SK-N-SH (cell line): ENCODE results near the gene DLX1.

Experiments
- CHD2 ChIP-seq: fragments of 150-350 bp; IDR thresholded peaks from 2 replicates; pipeline ENCODE4 v1.6.1; 2018; ENCODE audit warnings: low read length; ENCODE audit not compliant: partially characterized antibody
- CTCF ChIP-seq: fragments of 200-600 bp; sonication (generic); IDR thresholded peaks from 2 replicates; pipeline ENCODE4 v1.6.1; 2017; ENCODE audit warnings: antibody characterized with exemption, mild to moderate bottlenecking, moderate library complexity
- EZH2phosphoT487 ChIP-seq: fragments of 200-600 bp; sonication (generic); IDR thresholded peaks from 2 replicates; pipeline ENCODE4 v1.6.1; 2017; ENCODE audit warnings: low read depth, mixed run types, mild to moderate bottlenecking, antibody characterized with exemption, moderate library complexity, borderline replicate concordance
- FOSL2 ChIP-seq: IDR thresholded peaks from 2 replicates; pipeline ENCODE4 v1.4.0; 2012; ENCODE audit warnings: low read depth, mild to moderate bottlenecking, moderate library complexity, borderline replicate concordance
- FOXM1 ChIP-seq: IDR thresholded peaks from 2 replicates; pipeline ENCODE4 v1.4.0; 2012; ENCODE audit warnings: low read depth, mild to moderate bottlenecking
- MXI1 ChIP-seq: IDR thresholded peaks from 2 replicates; pipeline ENCODE4 v1.6.1; 2012; ENCODE audit warnings: mild to moderate bottlenecking, low read depth, low read length, improper control_type of control experiment
- NFIC ChIP-seq: IDR thresholded peaks from 2 replicates; pipeline ENCODE4 v1.4.0; 2012; ENCODE audit warnings: borderline replicate concordance
- NRF1 ChIP-seq: IDR thresholded peaks from 2 replicates; pipeline ENCODE4 v1.6.1; 2012; ENCODE audit warnings: low read depth, mild to moderate bottlenecking, low read length
- POLR2AphosphoS5 ChIP-seq: IDR thresholded peaks from 2 replicates; pipeline ENCODE4 v1.6.1; 2012; ENCODE audit warnings: low read depth, low read length
- RCOR1 ChIP-seq: fragments of 150-350 bp; IDR thresholded peaks from 2 replicates; pipeline ENCODE4 v1.6.1; 2017; ENCODE audit warnings: antibody characterized with exemption, low read length
- SIN3A ChIP-seq: IDR thresholded peaks from 2 replicates; pipeline ENCODE4 v1.6.1; 2012; ENCODE audit warnings: low read depth, mild to moderate bottlenecking, low read length, moderate library complexity, borderline replicate concordance
- TAF1 ChIP-seq: IDR thresholded peaks from 2 replicates; pipeline ENCODE4 v1.6.1; 2012; ENCODE audit warnings: low read depth, mild to moderate bottlenecking, low read length, moderate library complexity, borderline replicate concordance
- TEAD4 ChIP-seq: IDR thresholded peaks from 2 replicates; pipeline ENCODE4 v1.4.0; 2012; ENCODE audit warnings: mild to moderate bottlenecking, borderline replicate concordance; ENCODE audit not compliant: insufficient read depth
- TF ChIP-seq, protein P1 (sequence below): IDR thresholded peaks from 2 replicates; pipeline ENCODE4 v1.4.0; 2012; ENCODE audit warnings: low read depth, borderline replicate concordance

GRCh38 chr2:172040311-172040710 lies 45.0 kb upstream of the DLX1 start:
- no peak for TF ChIP-seq CTCF
- TF ChIP-seq FOXM1, result no peak
- no peak for TF ChIP-seq MXI1
- TF ChIP-seq NRF1, result no peak
- TF ChIP-seq CHD2, result no peak
- TF ChIP-seq EZH2phosphoT487, result no peak
- no peak for TF ChIP-seq POLR2AphosphoS5
- no peak for TF ChIP-seq TAF1
- TF ChIP-seq, protein P1, sequence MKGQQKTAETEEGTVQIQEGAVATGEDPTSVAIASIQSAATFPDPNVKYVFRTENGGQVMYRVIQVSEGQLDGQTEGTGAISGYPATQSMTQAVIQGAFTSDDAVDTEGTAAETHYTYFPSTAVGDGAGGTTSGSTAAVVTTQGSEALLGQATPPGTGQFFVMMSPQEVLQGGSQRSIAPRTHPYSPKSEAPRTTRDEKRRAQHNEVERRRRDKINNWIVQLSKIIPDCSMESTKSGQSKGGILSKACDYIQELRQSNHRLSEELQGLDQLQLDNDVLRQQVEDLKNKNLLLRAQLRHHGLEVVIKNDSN, result no peak
- TF ChIP-seq FOSL2, result no peak
- no peak for TF ChIP-seq RCOR1
- TF ChIP-seq TEAD4, result no peak
- TF ChIP-seq NFIC, result no peak
- no peak for TF ChIP-seq SIN3A
